Measurements from ENCODE around the gene MARCHF5. TPM values are rescaled to one million over a fixed set of nuclear protein-coding genes. Genes with fewer than 3 reads are reported as not detected.

Gene MARCHF5
- total and polyA plus RNA-seq, 4 donors, result 9.7 to 18.4 (median 16.5) TPM

- TF ChIP-seq, protein P1, sequence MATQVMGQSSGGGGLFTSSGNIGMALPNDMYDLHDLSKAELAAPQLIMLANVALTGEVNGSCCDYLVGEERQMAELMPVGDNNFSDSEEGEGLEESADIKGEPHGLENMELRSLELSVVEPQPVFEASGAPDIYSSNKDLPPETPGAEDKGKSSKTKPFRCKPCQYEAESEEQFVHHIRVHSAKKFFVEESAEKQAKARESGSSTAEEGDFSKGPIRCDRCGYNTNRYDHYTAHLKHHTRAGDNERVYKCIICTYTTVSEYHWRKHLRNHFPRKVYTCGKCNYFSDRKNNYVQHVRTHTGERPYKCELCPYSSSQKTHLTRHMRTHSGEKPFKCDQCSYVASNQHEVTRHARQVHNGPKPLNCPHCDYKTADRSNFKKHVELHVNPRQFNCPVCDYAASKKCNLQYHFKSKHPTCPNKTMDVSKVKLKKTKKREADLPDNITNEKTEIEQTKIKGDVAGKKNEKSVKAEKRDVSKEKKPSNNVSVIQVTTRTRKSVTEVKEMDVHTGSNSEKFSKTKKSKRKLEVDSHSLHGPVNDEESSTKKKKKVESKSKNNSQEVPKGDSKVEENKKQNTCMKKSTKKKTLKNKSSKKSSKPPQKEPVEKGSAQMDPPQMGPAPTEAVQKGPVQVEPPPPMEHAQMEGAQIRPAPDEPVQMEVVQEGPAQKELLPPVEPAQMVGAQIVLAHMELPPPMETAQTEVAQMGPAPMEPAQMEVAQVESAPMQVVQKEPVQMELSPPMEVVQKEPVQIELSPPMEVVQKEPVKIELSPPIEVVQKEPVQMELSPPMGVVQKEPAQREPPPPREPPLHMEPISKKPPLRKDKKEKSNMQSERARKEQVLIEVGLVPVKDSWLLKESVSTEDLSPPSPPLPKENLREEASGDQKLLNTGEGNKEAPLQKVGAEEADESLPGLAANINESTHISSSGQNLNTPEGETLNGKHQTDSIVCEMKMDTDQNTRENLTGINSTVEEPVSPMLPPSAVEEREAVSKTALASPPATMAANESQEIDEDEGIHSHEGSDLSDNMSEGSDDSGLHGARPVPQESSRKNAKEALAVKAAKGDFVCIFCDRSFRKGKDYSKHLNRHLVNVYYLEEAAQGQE (IDR thresholded peaks at IDR 0.05), result no peak
Observed at GRCh38 chr10:92248566-92248965, 42.4 kb upstream of the MARCHF5 start (continued).

- no peak for DNase-seq (ENCODE audit: low spot score)
- Histone ChIP-seq H3K4me3 (ENCODE audit: low read depth in 1 of 3, low read length in 3 of 3) (no peak overlapping the region), H3K4me1 (ENCODE audit: control insufficient read depth in 4 of 4, insufficient read depth in 4 of 4, low read length in 3 of 4) (no peaks in the 10 kb centered on the region), H3K9ac (ENCODE audit: low read depth in 1 of 2, low read length in 2 of 2) (no peak overlapping the region), H3K9me3 (ENCODE audit: control insufficient read depth in 4 of 4, low read length in 3 of 4) (no peaks in the 10 kb centered on the region), H3K36me3 (ENCODE audit: control insufficient read depth in 4 of 4, insufficient read depth in 3 of 4, low read depth in 1 of 4, low read length in 3 of 4) (no peaks in the 10 kb centered on the region), H3K27ac (ENCODE audit: low read depth in 1 of 2, low read length in 2 of 2) (no peak overlapping the region), H3K27me3 (ENCODE audit: control insufficient read depth in 4 of 4, insufficient read depth in 4 of 4, low read length in 3 of 4) (no peaks in the 10 kb centered on the region)
- TF ChIP-seq, protein P2, sequence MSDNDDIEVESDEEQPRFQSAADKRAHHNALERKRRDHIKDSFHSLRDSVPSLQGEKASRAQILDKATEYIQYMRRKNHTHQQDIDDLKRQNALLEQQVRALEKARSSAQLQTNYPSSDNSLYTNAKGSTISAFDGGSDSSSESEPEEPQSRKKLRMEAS (IDR thresholded peaks at IDR 0.05), result no peak
- TF ChIP-seq EGR1 (IDR thresholded peaks at IDR 0.05; ENCODE audit: low read depth in 2 of 2) (no peak), FOXA1 (IDR thresholded peaks at IDR 0.05) (no peak), NR2F2 (IDR thresholded peaks at IDR 0.05) (no peak), TAF1 (conservative IDR thresholded peaks at IDR 0.05) (no peak), RAD21 (IDR thresholded peaks at IDR 0.05) (no peak), RXRA (IDR thresholded peaks at IDR 0.05) (no peak), ATF3 (IDR thresholded peaks at IDR 0.05) (no peak), HNF4G (IDR thresholded peaks at IDR 0.05) (no peak), SP1 (IDR thresholded peaks at IDR 0.05) (no peak), GABPA (IDR thresholded peaks at IDR 0.05 in 1 of 2, conservative IDR thresholded peaks at IDR 0.05 in 1 of 2) (no peak), JUND (IDR thresholded peaks at IDR 0.05) (no peak)
- TF ChIP-seq, protein P3, sequence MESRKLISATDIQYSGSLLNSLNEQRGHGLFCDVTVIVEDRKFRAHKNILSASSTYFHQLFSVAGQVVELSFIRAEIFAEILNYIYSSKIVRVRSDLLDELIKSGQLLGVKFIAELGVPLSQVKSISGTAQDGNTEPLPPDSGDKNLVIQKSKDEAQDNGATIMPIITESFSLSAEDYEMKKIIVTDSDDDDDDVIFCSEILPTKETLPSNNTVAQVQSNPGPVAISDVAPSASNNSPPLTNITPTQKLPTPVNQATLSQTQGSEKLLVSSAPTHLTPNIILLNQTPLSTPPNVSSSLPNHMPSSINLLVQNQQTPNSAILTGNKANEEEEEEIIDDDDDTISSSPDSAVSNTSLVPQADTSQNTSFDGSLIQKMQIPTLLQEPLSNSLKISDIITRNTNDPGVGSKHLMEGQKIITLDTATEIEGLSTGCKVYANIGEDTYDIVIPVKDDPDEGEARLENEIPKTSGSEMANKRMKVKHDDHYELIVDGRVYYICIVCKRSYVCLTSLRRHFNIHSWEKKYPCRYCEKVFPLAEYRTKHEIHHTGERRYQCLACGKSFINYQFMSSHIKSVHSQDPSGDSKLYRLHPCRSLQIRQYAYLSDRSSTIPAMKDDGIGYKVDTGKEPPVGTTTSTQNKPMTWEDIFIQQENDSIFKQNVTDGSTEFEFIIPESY (IDR thresholded peaks at IDR 0.05), result no peak
- WGBS, result 96% methylated on average over 2 of the region's 2 CpGs
Observed at GRCh38 chr10:92263396-92263795, 27.6 kb upstream of the MARCHF5 start.

DNA sequence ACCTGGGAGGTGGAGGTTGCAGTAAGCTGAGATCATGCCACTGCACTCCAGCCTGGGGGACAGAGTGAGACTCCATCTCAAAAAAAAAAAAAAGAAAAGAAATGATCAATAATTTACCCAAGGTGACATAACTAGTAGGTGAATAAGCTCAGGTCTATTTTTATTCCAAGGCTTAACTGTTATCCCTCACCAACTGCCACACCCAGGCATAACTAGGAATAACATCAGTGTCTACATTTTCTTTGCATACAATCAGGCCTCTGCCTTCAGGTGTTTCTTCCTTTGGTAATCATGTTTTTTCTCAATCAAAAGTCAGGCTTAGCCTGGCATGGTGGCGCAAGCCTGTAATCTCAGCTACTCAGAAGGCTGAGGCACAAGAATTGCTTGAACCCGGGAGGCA lies 26.7 kb upstream of the MARCHF5 start:
- no peaks in the 10 kb centered on the region for H3K27me3 ChIP-seq (ENCODE audit: control insufficient read depth in 4 of 4, insufficient read depth in 4 of 4, low read length in 3 of 4)
- TF ChIP-seq, protein P1 (IDR thresholded peaks at IDR 0.05), result no peak
- TF ChIP-seq NR2F2 (IDR thresholded peaks at IDR 0.05) (no peak), TAF1 (conservative IDR thresholded peaks at IDR 0.05) (no peak), FOXA1 (IDR thresholded peaks at IDR 0.05) (no peak), HNF4A (conservative IDR thresholded peaks at IDR 0.05) (no peak), RXRA (IDR thresholded peaks at IDR 0.05) (no peak), GABPA (IDR thresholded peaks at IDR 0.05 in 1 of 2, conservative IDR thresholded peaks at IDR 0.05 in 1 of 2) (no peak), ATF3 (IDR thresholded peaks at IDR 0.05) (no peak)
- TF ChIP-seq, protein P2 (IDR thresholded peaks at IDR 0.05), result no peak
- no peak overlapping the region for H3K27ac ChIP-seq (ENCODE audit: low read depth in 1 of 2, low read length in 2 of 2)
- H3K9me3 ChIP-seq (ENCODE audit: control insufficient read depth in 4 of 4, low read length in 3 of 4), result no peaks in the 10 kb centered on the region
- H3K4me1 ChIP-seq (ENCODE audit: control insufficient read depth in 4 of 4, insufficient read depth in 4 of 4, low read length in 3 of 4), result no peaks in the 10 kb centered on the region
- no peaks in the 10 kb centered on the region for H3K36me3 ChIP-seq (ENCODE audit: control insufficient read depth in 4 of 4, insufficient read depth in 3 of 4, low read depth in 1 of 4, low read length in 3 of 4)
- DNase-seq (ENCODE audit: low spot score), result no peak
- no peak overlapping the region for H3K9ac ChIP-seq (ENCODE audit: low read depth in 1 of 2, low read length in 2 of 2)
- H3K4me3 ChIP-seq (ENCODE audit: low read depth in 1 of 3, low read length in 3 of 3), result no peak overlapping the region
- WGBS, result 100% methylated on average over 2 of the region's 2 CpGs

Data from liver (tissue), 9 donors.